Transverse colon (tissue), 4 donors: Measurements from ENCODE around the gene KRTAP10-11. TPM values are rescaled to one million over a fixed set of nuclear protein-coding genes. Genes with fewer than 3 reads are reported as not detected.

Experiments
- DNase-seq: peaks from one replicate; pipeline ENCODE4 v3.0.0-alpha.2; 2019
- H3K27ac ChIP-seq, 4 donors: fragments of 200-600 bp; sonication (generic); 2 replicates each; pipeline ENCODE4 v1.5.1; 2016 to 2018; ENCODE audit warnings: inconsistent platforms in 4 of 4
- H3K27me3 ChIP-seq: fragments of 200-600 bp; sonication (generic); 2 replicates; pipeline ENCODE4 v1.5.1; 2017; ENCODE audit warnings: inconsistent platforms
- H3K36me3 ChIP-seq, 4 donors: fragments of 200-600 bp; sonication (generic); 2 replicates each; pipeline ENCODE4 v1.5.1; 2017 to 2019; ENCODE audit warnings: inconsistent platforms in 4 of 4
- H3K4me1 ChIP-seq, 4 donors: fragments of 200-600 bp; sonication (generic); 2 replicates each; pipeline ENCODE4 v1.5.1; 2017 to 2020; ENCODE audit warnings: inconsistent platforms in 4 of 4
- H3K4me3 ChIP-seq, 4 donors: fragments of 200-600 bp; sonication (generic); 1 replicate in 1 of 4; 2 replicates in 3 of 4; pipeline versions ENCODE4 v1.5.1 to v1.6.1; 2017 to 2019; ENCODE audit warnings: inconsistent platforms in 4 of 4
- H3K9me3 ChIP-seq, 2 donors: fragments of 200-600 bp; sonication (generic); 2 replicates each; pipeline ENCODE4 v1.5.1; 2017 to 2019; ENCODE audit warnings: inconsistent platforms in 2 of 2
- CTCF ChIP-seq, 5 experiments: fragments of 200-600 bp in 3 of 5; fragments of 450-650 bp in 2 of 5; sonication (generic) in 3 of 5; IDR thresholded peaks; 1 replicate in 2 of 5; 2 replicates in 3 of 5; pipeline ENCODE4 v1.5.1; 2016 to 2017; ENCODE audit warnings: antibody characterized with exemption in 5 of 5, inconsistent platforms in 3 of 5, mild to moderate bottlenecking in 2 of 5, moderate library complexity in 1 of 5
- EP300 ChIP-seq: sonication (generic); formaldehyde crosslinking; IDR thresholded peaks from one replicate; pipeline ENCODE4 v1.6.1; 2017; ENCODE audit warnings: antibody characterized with exemption, low read depth
- POLR2A ChIP-seq: fragments of 450-650 bp; IDR thresholded peaks from one replicate; pipeline ENCODE4 v1.6.1; 2016; ENCODE audit warnings: antibody characterized with exemption, mild to moderate bottlenecking, moderate library complexity
- POLR2AphosphoS5 ChIP-seq, 3 donors: sonication (generic); formaldehyde crosslinking; IDR thresholded peaks; one replicate each; pipeline ENCODE4 v1.6.1; 2016; ENCODE audit warnings: antibody characterized with exemption in 3 of 3
- WGBS, 2 donors: methylation state at CpG; one replicate each; pipeline ENCODE4 v1.1.5; 2018; ENCODE audit warnings: low coverage in 1 of 2; 5-methylcytosine and 5-hydroxymethylcytosine counted together
- in situ Hi-C, 4 donors: fragments of 200-750 bp; cut with MboI; loops; one replicate each; pipeline versions ENCODE4 v1.15.0 to v1.15.1; 2017; ENCODE audit warnings: low sequenced_read_pairs in 3 of 4, low pct_ligation_motif_present in 1 of 4, low pct_unique_long_range_greater_than_20kb in 1 of 4
- intact Hi-C: fragments of 100-400 bp; cut with DNase I; formaldehyde crosslinking; loops from one replicate; pipeline ENCODE4 v1.15.1; 2023; ENCODE audit warnings: low total_unique reads
- total RNA-seq, 4 donors: library from RNA; depleted of rRNA; stranded (reverse); fragments of >200 nt; gene quantifications; one replicate each; pipeline ENCODE4 v1.1.0, GENCODE V29; 2016

KRTAP10-11 gene
- total RNA-seq, 4 donors from 2014 or later = not detected

DNA sequence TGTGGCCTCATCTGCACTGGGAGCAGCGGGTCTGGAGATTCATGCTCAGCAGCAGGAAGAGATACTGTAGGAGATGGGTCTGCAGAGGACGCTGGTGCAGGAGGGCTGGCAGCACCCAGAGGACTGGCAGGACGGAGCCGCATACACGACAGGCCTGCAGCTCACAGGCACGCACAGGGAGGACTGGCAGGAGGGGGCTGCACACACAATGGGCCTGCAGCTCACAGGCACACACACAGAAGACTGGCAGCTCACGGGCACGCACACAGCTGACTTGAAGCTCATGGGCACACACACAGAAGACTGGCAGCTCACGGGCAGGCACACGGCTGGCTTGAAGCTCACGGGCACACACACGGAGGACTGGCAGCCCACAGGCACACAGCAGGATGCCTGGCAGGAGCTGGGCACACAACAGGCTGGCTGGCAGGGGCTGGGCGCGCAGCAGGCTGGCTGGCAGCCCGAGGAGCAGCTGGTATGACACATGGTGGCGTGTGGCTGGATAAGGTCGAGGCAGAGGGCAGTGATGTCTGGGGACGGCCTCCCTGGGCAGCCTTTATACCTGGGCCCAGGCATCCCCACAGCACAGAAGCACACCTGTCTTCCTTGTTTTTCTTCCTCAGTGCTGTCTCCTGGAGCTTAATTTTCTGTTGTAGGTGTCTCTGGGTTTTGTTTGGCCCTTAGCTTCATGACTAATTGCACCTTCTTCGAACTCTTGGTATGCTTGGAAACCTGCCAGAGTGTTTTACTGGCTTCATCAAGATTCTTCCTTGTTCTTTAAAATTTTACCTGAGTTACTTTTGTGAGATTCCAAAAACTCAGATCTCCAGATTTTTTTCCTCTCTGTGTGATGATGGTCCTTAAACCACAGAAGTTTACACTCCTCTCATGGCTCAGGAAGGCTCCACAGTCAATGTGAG, 20.4 kb downstream of the KRTAP10-11 start, which contains the start of gene KRTAP12-2:
KRTAP12-2 (minus strand) TSS at position 527 of the 920 bp plus-strand sequence; CDS start at position 486, 41 bp downstream.
- Histone ChIP-seq H3K4me1 (no peaks in the 10 kb centered on the region), H3K9me3 (peaks cover 0 to 6% of the 10 kb centered on the region in 2 donors), H3K27ac (no peak within 1 kb of the TSS), H3K36me3 (no peaks in the 10 kb centered on the region), H3K27me3 (no peaks in the 10 kb centered on the region), H3K4me3 (no peak within 1 kb of the TSS)
- DNase-seq = no peak
- TF ChIP-seq POLR2AphosphoS5 (IDR thresholded peaks at IDR 0.05) (no peak), EP300 (no peak), CTCF (IDR thresholded peaks at IDR 0.05) (no peak), POLR2A (no peak)
- 58 to 74% methylated on average over 5 to 15 of the region's 19 CpGs for WGBS, 2 donors
- intact Hi-C loops (no loop called here), in situ Hi-C loops (no loop called here)

GRCh38 chr21:44667612-44668011, 21.4 kb downstream of the KRTAP10-11 start:
- Histone ChIP-seq H3K36me3 (no peaks in the 10 kb centered on the region), H3K4me1 (no peaks in the 10 kb centered on the region), H3K9me3 (peaks cover 0 to 6% of the 10 kb centered on the region in 2 donors), H3K27me3 (no peaks in the 10 kb centered on the region), H3K27ac (no peak overlapping the region), H3K4me3 (no peak overlapping the region)
- 64% methylated on average over 1 of the region's 1 CpG; no CpG with 5 or more reads in 1 of the 2 donors for WGBS, 2 donors
- in situ Hi-C loops (no loop called here), intact Hi-C loops (no loop called here)
- DNase-seq = no peak
- TF ChIP-seq POLR2A = no peak
- TF ChIP-seq CTCF (IDR thresholded peaks at IDR 0.05) = no peak
- no peak for TF ChIP-seq EP300
- TF ChIP-seq POLR2AphosphoS5 (IDR thresholded peaks at IDR 0.05) = no peak

DNA sequence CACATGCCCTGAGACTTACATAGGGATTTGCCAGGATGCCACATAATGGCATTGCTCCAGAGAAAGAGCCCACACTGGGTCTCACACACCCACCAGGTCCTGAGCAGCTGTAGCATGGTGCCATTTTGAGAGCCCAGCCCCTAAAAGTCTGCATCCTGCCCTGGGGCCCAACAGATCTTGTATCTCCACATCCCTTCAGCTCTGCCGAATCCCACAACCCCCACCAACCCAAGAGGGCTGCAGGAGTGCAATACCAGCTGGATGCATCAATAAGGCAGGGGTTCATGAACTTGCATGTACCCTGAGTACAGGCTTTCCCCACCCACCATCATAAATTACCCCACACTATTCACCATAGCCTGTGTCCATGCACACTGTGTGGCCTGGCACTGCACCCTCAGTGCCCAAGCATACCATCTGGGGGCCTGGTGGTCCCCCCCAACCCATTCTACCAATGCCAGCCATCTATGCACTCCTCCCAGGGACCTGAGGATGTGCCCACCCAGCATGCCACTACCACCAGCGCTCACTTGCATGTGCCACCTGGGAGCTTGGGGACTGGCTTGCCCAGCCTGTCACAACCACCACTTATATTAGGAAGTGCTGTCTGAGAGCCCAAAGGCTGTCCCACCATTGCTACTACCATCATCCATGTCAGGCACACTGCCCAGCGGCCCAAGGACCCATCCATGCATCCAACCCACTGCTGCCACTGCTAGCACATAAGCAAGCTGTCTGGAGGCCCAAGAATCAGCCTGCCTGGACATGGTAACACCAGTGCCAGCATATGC, 24.6 kb downstream of the KRTAP10-11 start:
- Histone ChIP-seq H3K4me3 (no peak overlapping the region), H3K36me3 (no peaks in the 10 kb centered on the region), H3K27me3 (no peaks in the 10 kb centered on the region), H3K27ac (no peak overlapping the region), H3K4me1 (no peaks in the 10 kb centered on the region), H3K9me3 (peaks cover 0 to 5% of the 10 kb centered on the region in 2 donors)
- DNase-seq = no peak
- TF ChIP-seq POLR2AphosphoS5 (IDR thresholded peaks at IDR 0.05) (no peak), CTCF (IDR thresholded peaks at IDR 0.05) (no peak), POLR2A (no peak), EP300 (no peak)
- WGBS, 2 donors = 74% methylated on average over 3 of the region's 3 CpGs; no CpG with 5 or more reads in 1 of the 2 donors
- intact Hi-C loops = no loop called here
- in situ Hi-C loops = no loop called here

DNA sequence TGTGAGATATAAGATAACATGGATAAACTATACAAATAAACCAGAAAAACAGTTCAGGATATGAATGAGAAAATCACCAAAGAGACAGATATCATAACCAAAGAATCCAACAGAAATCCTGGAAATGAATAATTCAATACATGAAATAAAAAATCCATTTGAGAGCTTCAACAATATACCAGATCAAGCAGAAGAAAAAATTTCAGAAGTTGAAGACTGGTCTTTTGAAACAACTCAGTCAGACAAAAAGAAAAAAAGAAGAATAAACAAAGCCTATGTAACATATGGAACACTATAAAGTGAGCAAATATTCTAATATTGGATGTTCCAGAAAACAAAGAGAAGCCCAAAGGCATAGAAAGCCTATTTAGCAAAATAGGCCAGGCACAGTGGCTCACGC, 25.7 kb downstream of the KRTAP10-11 start:
- intact Hi-C loops = no loop called here
- DNase-seq = no peak
- WGBS, 2 donors = 95% methylated on average over 1 of the region's 1 CpG; no CpG with 5 or more reads in 1 of the 2 donors
- Histone ChIP-seq H3K27ac (no peak overlapping the region), H3K9me3 (peaks cover 0 to 5% of the 10 kb centered on the region in 2 donors), H3K4me1 (no peaks in the 10 kb centered on the region), H3K4me3 (no peak overlapping the region), H3K27me3 (no peaks in the 10 kb centered on the region), H3K36me3 (no peaks in the 10 kb centered on the region)
- in situ Hi-C loops = no loop called here
- no peak for TF ChIP-seq EP300
- no peak for TF ChIP-seq POLR2A
- no peak for TF ChIP-seq POLR2AphosphoS5 (IDR thresholded peaks at IDR 0.05)
- no peak for TF ChIP-seq CTCF (IDR thresholded peaks at IDR 0.05)
